SJCRH30 (cell line): ENCODE results near the gene UBR1. TPM values are rescaled to one million over a fixed set of nuclear protein-coding genes. Genes with fewer than 3 reads are reported as not detected.
"Not testable (repeated sequence)": the region's sequence is repeated elsewhere in the genome, so short reads cannot be mapped to it uniquely, and the experiment has no call there.

ENCODE experiments used
- DNase-seq, 2 experiments: peaks; one replicate each; pipeline ENCODE4 v3.0.0-alpha.2; 2015 to 2020
- H3K27ac ChIP-seq: fragments of 250-450 bp; sonication (Bioruptor Pico); 2 replicates; pipeline ENCODE4 v1.5.1; 2020; ENCODE audit warnings: mild to moderate bottlenecking, moderate library complexity
- H3K27me3 ChIP-seq: fragments of 250-450 bp; sonication (Bioruptor Pico); 2 replicates; pipeline ENCODE4 v1.5.1; 2020; ENCODE audit warnings: mild to moderate bottlenecking, moderate library complexity
- H3K36me3 ChIP-seq: fragments of 250-450 bp; sonication (Bioruptor Pico); 2 replicates; pipeline ENCODE4 v1.5.1; 2020; ENCODE audit warnings: mild to moderate bottlenecking, moderate library complexity
- H3K4me1 ChIP-seq: fragments of 250-450 bp; sonication (Bioruptor Pico); 2 replicates; pipeline ENCODE4 v1.5.1; 2020; ENCODE audit warnings: mild to moderate bottlenecking, moderate library complexity
- H3K4me3 ChIP-seq: fragments of 250-450 bp; sonication (Bioruptor Pico); 2 replicates; pipeline ENCODE4 v1.5.1; 2020; ENCODE audit warnings: mild to moderate bottlenecking, moderate library complexity
- H3K9me3 ChIP-seq: fragments of 250-450 bp; sonication (Bioruptor Pico); replicated peaks from 2 replicates; pipeline ENCODE4 v1.5.1; 2020; ENCODE audit warnings: mild to moderate bottlenecking, moderate library complexity
- total RNA-seq: library from RNA; depleted of rRNA; stranded (reverse); fragments of >200 nt; shearing (Covaris generic); gene quantifications from 2 replicates; pipeline ENCODE4 v1.2.3, GENCODE V29; 2014; rRNA removed

The UBR1 gene
- total RNA-seq, 1 experiment from 2014 or later = 27.5 TPM

GRCh38 chr15:42908538-42908937 is 197.3 kb downstream of the UBR1 start:
- H3K9me3 ChIP-seq = no peaks in the 10 kb centered on the region
- no peaks in the 10 kb centered on the region for H3K4me1 ChIP-seq
- no peak overlapping the region for H3K4me3 ChIP-seq
- H3K36me3 ChIP-seq = no peaks in the 10 kb centered on the region
- DNase-seq = no peak
- H3K27me3 ChIP-seq = no peaks in the 10 kb centered on the region
- no peak overlapping the region for H3K27ac ChIP-seq

DNA sequence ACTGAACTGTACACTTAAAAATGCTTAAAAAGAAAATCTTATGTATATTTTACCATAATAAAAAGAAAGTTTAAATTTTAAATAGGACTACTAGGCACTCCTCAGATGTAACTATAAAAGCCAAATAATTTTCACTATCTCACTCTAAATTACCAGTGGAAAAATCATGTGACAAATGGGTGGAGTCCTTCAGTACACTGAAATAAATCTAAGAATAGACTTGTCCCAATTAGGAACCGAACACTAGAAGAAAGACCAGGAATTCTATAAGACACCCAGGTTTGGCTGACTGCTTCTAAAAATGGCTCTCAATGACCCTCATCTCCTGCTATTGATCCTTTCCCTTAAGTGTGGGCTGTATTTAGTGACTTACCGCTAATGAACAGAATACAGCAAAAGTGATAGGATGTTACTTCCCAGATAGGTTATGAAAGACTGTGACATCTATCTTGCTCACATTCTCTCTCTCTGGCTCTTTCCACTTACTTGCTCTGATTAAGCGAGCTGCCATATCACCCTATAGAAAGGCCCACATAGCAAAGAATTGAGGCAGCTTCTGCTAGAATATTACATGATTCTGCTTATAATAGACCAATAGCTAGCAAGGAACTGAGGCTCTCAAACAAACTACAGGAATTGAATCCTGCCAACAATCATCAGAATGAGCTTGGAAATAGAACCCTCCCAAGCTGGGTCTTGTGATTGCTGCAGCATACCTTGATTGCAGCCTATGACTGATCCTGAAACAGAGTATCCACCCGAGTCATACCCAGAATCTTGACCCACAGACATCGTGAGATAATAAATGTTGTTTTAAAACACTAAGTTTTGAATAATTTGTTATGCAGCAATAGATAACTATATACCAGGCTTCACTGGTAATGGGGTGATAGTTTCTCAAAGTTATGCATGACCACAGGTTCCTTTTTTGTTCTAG is 202.2 kb downstream of the UBR1 start:
- H3K36me3 ChIP-seq = no peaks in the 10 kb centered on the region
- no peaks in the 10 kb centered on the region for H3K4me1 ChIP-seq
- H3K27me3 ChIP-seq = no peaks in the 10 kb centered on the region
- no peaks in the 10 kb centered on the region for H3K9me3 ChIP-seq
- no peak overlapping the region for H3K27ac ChIP-seq
- no peak overlapping the region for H3K4me3 ChIP-seq
- no peak for DNase-seq

DNA sequence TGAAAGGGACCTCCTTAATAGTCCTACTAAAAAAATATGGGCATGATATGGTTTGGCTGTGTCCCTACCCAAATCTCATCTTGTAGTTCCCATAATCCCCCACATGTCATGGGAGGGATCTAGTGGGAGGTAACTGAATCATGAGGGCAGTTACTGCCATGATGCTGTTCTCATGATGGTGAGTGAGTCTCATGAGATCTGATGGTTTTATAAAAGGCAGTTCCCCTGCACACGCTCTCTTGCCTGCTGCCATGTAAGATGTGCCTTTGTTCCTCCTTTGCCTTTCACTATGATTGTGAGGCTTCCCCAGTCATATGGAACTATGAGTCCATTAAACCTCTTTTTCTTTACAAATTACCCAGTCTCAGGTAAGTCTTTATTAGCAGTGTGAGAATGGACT is 211.9 kb downstream of the UBR1 start:
- not testable (repeated sequence) for H3K27ac ChIP-seq, H3K36me3 ChIP-seq, H3K9me3 ChIP-seq, H3K4me3 ChIP-seq, DNase-seq, H3K4me1 ChIP-seq, H3K27me3 ChIP-seq

Other genes starting within 250 kb of the UBR1 start
- 10.9 and 11.1 TPM in 2 replicates for gene TTBK2, start 185.3 kb downstream of the UBR1 start, total RNA-seq
- 3.0 and 3.1 TPM in 2 replicates for gene TMEM62, start 27.5 kb upstream of the UBR1 start, total RNA-seq
- 25.6 and 30.6 TPM in 2 replicates for gene CCNDBP1, start 79.4 kb upstream of the UBR1 start, total RNA-seq
- not detected in 2 replicates for gene EPB42, start 115.0 kb upstream of the UBR1 start, total RNA-seq
- gene TGM5, start 160.9 kb upstream of the UBR1 start, total RNA-seq = not detected in 2 replicates
- gene TGM7, start 196.2 kb upstream of the UBR1 start, total RNA-seq = not detected in 2 replicates
- 17.4 and 18.5 TPM in 2 replicates for gene LCMT2, start 224.5 kb upstream of the UBR1 start, total RNA-seq